Activated naive CD8-positive, alpha-beta T cell treated with anti-CD3 and anti-CD28 coated beads, Interleukin-2, amount 50 U/mL, for 24 hours (primary cell): ENCODE measurements around the gene ETV5.

ENCODE experiments used
- ATAC-seq: fragments of 150-1000 bp; cut with Tn5 transposase; one replicate; pipeline ENCODE4 v1.10.0; 2021
- DNase-seq: peaks from one replicate; pipeline ENCODE4 v3.0.0; 2021
- H3K27ac Mint-ChIP-seq: one replicate; pipeline ENCODE4 v1.8.0; 2021; ENCODE audit warnings: mild to moderate bottlenecking, mixed read lengths
- H3K27me3 Mint-ChIP-seq: one replicate; pipeline ENCODE4 v1.8.0; 2021; ENCODE audit warnings: mixed read lengths
- H3K36me3 Mint-ChIP-seq: one replicate; pipeline ENCODE4 v1.8.0; 2021; ENCODE audit warnings: low read depth, mixed read lengths
- H3K4me1 Mint-ChIP-seq: one replicate; pipeline ENCODE4 v1.8.0; 2021; ENCODE audit warnings: mixed read lengths
- H3K4me3 Mint-ChIP-seq: one replicate; pipeline ENCODE4 v1.8.0; 2021; ENCODE audit warnings: mild to moderate bottlenecking, moderate library complexity, mixed read lengths
- H3K9me3 Mint-ChIP-seq: one replicate; pipeline ENCODE4 v1.8.0; 2021; ENCODE audit warnings: mixed read lengths

The ETV5 gene

GRCh38 chr3:186110975-186111974 lies 2.4 kb upstream of the ETV5 start:
- Mint-ChIP-seq H3K9me3 (no peaks in the 10 kb centered on the region), H3K27ac (no peak overlapping the region), H3K4me3 (peak overlapping the region; percentile 37), H3K27me3 (peaks cover 80% of the 10 kb centered on the region), H3K36me3 (peaks cover 3% of the 10 kb centered on the region), H3K4me1 (peaks cover 35% of the 10 kb centered on the region)
- DNase-seq (no peak), ATAC-seq (no peak)

GRCh38 chr3:186109897-186110803 lies 1.3 kb upstream of the ETV5 start:
- H3K4me3 Mint-ChIP-seq = peak overlapping the region; percentile 85
- peaks cover 35% of the 10 kb centered on the region for H3K4me1 Mint-ChIP-seq
- H3K36me3 Mint-ChIP-seq = peaks cover 3% of the 10 kb centered on the region
- no peak overlapping the region for H3K27ac Mint-ChIP-seq
- ATAC-seq (no peak), DNase-seq (no peak)
- H3K27me3 Mint-ChIP-seq = peaks cover 82% of the 10 kb centered on the region
- H3K9me3 Mint-ChIP-seq = no peaks in the 10 kb centered on the region

DNA sequence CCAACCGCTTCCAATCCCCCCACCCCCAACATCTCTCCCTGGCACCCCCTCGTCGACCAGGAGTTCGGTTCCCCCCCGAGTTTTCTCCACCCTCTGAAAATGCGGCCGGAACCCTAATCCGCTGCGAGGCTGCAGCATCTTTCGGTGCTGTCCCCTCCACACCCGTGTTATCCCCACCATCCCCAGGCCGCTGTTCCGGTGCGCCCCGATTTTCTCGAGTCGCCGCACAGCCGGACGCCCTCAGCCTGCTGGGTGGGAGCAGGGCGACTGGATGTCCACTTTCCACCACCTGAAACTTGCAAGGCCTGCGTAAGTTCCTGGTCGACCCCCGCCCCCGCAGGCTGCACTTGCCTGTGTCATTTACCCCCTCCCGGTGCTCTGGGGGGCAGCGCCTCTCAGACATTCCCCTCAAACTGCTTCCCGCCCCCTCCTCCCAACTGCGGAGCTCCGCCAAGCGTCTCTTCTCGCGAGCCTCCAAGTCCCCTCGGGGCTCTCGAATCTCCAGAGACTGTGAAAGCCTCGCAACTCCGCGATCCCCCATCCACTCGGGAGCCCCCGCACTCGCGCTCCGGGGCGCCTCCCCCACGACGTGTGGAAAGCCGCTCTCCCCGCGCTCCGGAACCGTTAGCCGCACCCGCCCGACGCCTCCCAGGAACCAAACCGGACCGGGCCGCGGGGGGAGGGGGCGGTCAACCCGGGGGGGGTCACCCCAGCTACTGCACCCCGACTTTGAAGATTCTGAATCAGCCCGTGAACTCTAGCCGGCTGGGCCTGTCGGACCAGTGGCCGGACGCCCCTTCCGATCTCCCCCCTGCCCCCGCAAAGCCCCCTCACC lies 566 bp downstream of the ETV5 start:
- Mint-ChIP-seq H3K27me3 (peaks cover 71% of the 10 kb centered on the region), H3K4me3 (peak overlapping the region; percentile 85), H3K27ac (no peak overlapping the region), H3K9me3 (no peaks in the 10 kb centered on the region), H3K36me3 (peaks cover 3% of the 10 kb centered on the region), H3K4me1 (peaks cover 35% of the 10 kb centered on the region)
- ATAC-seq (no peak), DNase-seq (peak; percentile 33)

- ATAC-seq (no peak), DNase-seq (peak; percentile 46)
- no peak overlapping the region for H3K27ac Mint-ChIP-seq
- peaks cover 35% of the 10 kb centered on the region for H3K4me1 Mint-ChIP-seq
- no peaks in the 10 kb centered on the region for H3K9me3 Mint-ChIP-seq
- peak overlapping the region; percentile 85 for H3K4me3 Mint-ChIP-seq
- peaks cover 3% of the 10 kb centered on the region for H3K36me3 Mint-ChIP-seq
- peaks cover 71% of the 10 kb centered on the region for H3K27me3 Mint-ChIP-seq
Measured at GRCh38 chr3:186107215-186108105, 1.4 kb downstream of the ETV5 start.

GRCh38 chr3:186105543-186105942 lies 3.3 kb downstream of the ETV5 start:
- no peak overlapping the region for H3K27ac Mint-ChIP-seq
- H3K27me3 Mint-ChIP-seq = peaks cover 58% of the 10 kb centered on the region
- ATAC-seq = no peak
- no peaks in the 10 kb centered on the region for H3K9me3 Mint-ChIP-seq
- no peak for DNase-seq
- H3K4me3 Mint-ChIP-seq = no peak overlapping the region
- H3K36me3 Mint-ChIP-seq = peaks cover 3% of the 10 kb centered on the region
- H3K4me1 Mint-ChIP-seq = peaks cover 28% of the 10 kb centered on the region

DNA sequence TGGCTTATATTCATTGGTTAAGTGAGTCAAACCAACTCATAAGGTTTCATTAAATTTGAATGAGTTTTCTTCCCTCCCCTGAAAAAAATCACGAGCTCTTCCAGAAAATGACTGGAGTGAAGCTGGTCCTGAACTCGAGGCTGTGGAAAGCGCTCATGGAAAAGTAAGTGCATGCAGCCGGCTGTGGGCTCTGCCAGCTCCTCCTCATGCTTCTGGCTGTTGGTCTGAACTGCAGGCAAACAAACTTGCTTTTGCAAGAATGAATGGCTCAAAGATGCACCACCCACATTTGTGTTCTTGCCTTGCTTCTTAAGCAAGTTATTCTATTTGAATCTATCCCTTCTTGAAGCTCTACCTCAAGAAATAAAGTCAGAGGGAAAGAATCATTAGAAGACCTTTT lies 6.2 kb downstream of the ETV5 start:
- Mint-ChIP-seq H3K27ac (no peak overlapping the region), H3K9me3 (no peaks in the 10 kb centered on the region), H3K27me3 (peaks cover 59% of the 10 kb centered on the region), H3K4me3 (no peak overlapping the region), H3K36me3 (no peaks in the 10 kb centered on the region), H3K4me1 (peaks cover 10% of the 10 kb centered on the region)
- ATAC-seq (no peak), DNase-seq (no peak)

GRCh38 chr3:186100398-186100797 lies 8.5 kb downstream of the ETV5 start:
- Mint-ChIP-seq H3K9me3 (no peaks in the 10 kb centered on the region), H3K27me3 (peaks cover 58% of the 10 kb centered on the region), H3K4me3 (no peak overlapping the region), H3K4me1 (peaks cover 2% of the 10 kb centered on the region), H3K27ac (no peak overlapping the region), H3K36me3 (no peaks in the 10 kb centered on the region)
- DNase-seq (no peak), ATAC-seq (no peak)

DNA sequence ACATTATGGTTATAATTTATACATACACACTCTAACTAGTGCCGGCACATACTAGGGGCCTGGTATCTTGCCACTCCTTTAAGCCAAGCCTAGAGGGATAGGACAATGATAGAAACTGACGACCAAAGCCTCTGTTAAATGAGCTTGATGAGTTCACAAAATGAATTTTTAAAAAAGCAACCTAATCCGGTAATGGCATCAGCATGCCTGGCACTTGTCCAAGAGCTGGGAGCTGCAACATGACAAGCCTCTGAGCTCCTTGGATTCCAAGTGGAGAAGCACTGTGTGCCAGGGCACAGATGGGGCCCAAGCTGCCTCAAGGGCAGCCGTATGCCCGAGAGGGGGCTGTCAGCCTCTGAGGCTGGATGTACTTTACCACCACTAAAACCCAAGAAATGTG lies 9.7 kb downstream of the ETV5 start:
- H3K9me3 Mint-ChIP-seq = no peaks in the 10 kb centered on the region
- no peaks in the 10 kb centered on the region for H3K36me3 Mint-ChIP-seq
- H3K27me3 Mint-ChIP-seq = peaks cover 64% of the 10 kb centered on the region
- no peak overlapping the region for H3K27ac Mint-ChIP-seq
- ATAC-seq = no peak
- H3K4me1 Mint-ChIP-seq = peaks cover 2% of the 10 kb centered on the region
- DNase-seq = no peak
- no peak overlapping the region for H3K4me3 Mint-ChIP-seq

DNA sequence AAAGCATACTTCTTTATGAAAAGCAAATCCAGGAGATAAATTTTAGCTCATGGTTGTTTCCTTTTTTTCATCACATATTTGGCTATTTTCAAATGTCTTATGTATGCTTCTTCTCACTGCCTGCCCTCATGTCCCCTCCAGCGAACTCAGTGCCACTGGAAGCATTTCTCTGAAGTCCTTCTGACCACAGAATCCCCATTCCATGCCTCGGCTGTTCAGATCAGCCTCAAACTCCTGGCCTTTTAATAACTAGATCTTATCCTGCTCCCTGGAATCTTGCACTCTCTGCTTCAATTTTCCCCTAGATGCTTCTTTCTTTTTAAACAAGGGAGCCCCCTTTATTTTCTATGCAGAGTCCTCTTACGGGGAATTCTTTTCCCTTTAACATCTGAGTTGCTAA lies 10.1 kb downstream of the ETV5 start:
- H3K27me3 Mint-ChIP-seq = peaks cover 69% of the 10 kb centered on the region
- no peaks in the 10 kb centered on the region for H3K36me3 Mint-ChIP-seq
- no peak overlapping the region for H3K27ac Mint-ChIP-seq
- H3K4me1 Mint-ChIP-seq = peaks cover 2% of the 10 kb centered on the region
- H3K9me3 Mint-ChIP-seq = no peaks in the 10 kb centered on the region
- ATAC-seq (no peak), DNase-seq (no peak)
- no peak overlapping the region for H3K4me3 Mint-ChIP-seq

DNA sequence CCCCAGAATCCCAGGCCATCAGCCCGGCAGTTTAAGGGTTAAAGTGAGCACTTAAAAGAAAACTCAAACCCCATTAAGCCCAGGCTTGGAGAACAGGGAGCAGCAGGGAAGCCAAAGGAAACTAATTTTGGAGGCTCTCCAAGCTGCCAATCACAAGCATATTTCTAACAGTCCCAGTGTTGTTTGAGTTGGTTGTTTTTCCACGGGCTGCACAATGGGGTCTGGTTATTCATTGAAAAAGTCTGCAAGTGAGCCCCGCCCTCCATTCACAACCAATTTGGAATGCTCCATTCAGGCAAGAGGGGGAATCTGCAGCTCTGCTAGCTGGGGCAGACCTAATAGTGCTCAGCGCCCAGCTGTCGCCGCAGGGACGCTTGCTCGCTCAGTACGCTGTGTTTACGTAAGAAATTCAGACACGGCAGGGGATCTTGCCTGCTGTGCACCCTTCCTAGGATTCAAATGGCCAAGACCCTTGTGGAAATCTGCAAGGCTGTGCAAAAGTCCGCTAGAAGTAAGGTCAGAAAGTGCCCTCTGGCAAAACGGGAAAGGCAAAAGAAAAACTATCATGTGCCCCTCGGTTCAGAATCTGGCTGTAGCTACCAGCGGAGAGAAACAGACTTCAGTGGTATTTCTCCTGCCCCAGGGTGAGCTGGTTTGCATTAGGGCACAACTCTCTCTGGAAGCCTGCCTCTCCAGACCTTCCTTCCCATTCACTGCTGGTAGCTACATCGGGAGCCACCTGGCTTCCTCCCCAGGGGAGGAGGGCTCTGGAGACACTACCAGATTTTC lies 11.0 kb downstream of the ETV5 start:
- Mint-ChIP-seq H3K9me3 (no peaks in the 10 kb centered on the region), H3K4me3 (peak overlapping the region; percentile 46), H3K27me3 (peaks cover 67% of the 10 kb centered on the region), H3K4me1 (peaks cover 2% of the 10 kb centered on the region), H3K36me3 (no peaks in the 10 kb centered on the region), H3K27ac (no peak overlapping the region)
- DNase-seq (no peak), ATAC-seq (no peak)

DNA sequence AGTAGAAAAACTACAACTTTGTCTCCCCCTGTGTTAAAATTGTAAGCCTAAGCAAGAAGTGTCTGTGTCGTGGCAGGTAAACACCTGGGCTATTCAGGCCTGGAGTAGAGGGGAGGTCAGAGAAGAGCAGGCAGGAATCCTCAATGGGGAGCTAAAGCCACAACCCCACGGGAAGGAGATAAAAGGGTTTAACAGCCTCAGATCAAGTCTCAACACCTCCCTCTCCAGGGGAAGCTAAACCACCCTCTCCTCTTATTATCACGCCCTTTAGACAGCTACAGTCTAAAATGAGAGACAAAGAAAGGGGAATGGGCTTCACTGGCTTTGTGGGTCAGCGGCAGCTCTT lies 11.6 kb downstream of the ETV5 start:
- H3K27me3 Mint-ChIP-seq = peaks cover 65% of the 10 kb centered on the region

GRCh38 chr3:186096290-186096689 lies 12.6 kb downstream of the ETV5 start:
- no peaks in the 10 kb centered on the region for H3K36me3 Mint-ChIP-seq
- no peak for ATAC-seq
- no peak overlapping the region for H3K27ac Mint-ChIP-seq

More for the DNA sequence above, 11.6 kb downstream of the ETV5 start:
- DNase-seq = no peak
- no peaks in the 10 kb centered on the region for H3K36me3 Mint-ChIP-seq
- no peaks in the 10 kb centered on the region for H3K9me3 Mint-ChIP-seq
- no peak overlapping the region for H3K27ac Mint-ChIP-seq
- no peak for ATAC-seq
- no peak overlapping the region for H3K4me3 Mint-ChIP-seq
- H3K4me1 Mint-ChIP-seq = peaks cover 2% of the 10 kb centered on the region

More at GRCh38 chr3:186096290-186096689, 12.6 kb downstream of the ETV5 start:
- Mint-ChIP-seq H3K27me3 (peaks cover 62% of the 10 kb centered on the region), H3K4me1 (peaks cover 2% of the 10 kb centered on the region), H3K9me3 (no peaks in the 10 kb centered on the region), H3K4me3 (no peak overlapping the region)
- no peak for DNase-seq
